ENCODE measurements around the gene AP5Z1. TPM values are rescaled to one million over a fixed set of nuclear protein-coding genes. Genes with fewer than 3 reads are reported as not detected.

Gene AP5Z1
- total RNA-seq, 1 experiment from 2014 or later = 70.7 TPM

- no peaks in the 10 kb centered on the region for H3K27me3 Mint-ChIP-seq (ENCODE audit: unreplicated experiment)
- no peaks in the 10 kb centered on the region for H3K4me1 Mint-ChIP-seq (ENCODE audit: low read depth, unreplicated experiment)
- TF ChIP-seq CTCF (IDR thresholded peaks at IDR 0.05; ENCODE audit: unreplicated experiment) = no peak
- DNase-seq = no peak
- H3K27ac Mint-ChIP-seq (ENCODE audit: unreplicated experiment) = no peak overlapping the region
- intact Hi-C loops (cut with micrococcal nuclease; ENCODE audit: unreplicated experiment) = loop anchor here (10.0 kb wide), 1 partner anchor 144 kb away; no protein-coding TSS in a partner anchor
- H3K36me3 Mint-ChIP-seq (ENCODE audit: insufficient read depth, unreplicated experiment) = peaks cover 71% of the 10 kb centered on the region
- no TSS peak for BruUV-seq (replicated peaks)
- no peaks in the 10 kb centered on the region for H3K9me3 Mint-ChIP-seq (ENCODE audit: low read depth, unreplicated experiment)
- H3K4me3 Mint-ChIP-seq (ENCODE audit: low read depth, unreplicated experiment) = no peak overlapping the region
- CTCF ChIA-PET = interaction anchor here (0.7 kb wide), 1 partner anchor 118 kb away, joined by 3 read pairs; no protein-coding TSS in a partner anchor
Measured at GRCh38 chr7:4759211-4759610, 16.2 kb upstream of the AP5Z1 start.

DNA sequence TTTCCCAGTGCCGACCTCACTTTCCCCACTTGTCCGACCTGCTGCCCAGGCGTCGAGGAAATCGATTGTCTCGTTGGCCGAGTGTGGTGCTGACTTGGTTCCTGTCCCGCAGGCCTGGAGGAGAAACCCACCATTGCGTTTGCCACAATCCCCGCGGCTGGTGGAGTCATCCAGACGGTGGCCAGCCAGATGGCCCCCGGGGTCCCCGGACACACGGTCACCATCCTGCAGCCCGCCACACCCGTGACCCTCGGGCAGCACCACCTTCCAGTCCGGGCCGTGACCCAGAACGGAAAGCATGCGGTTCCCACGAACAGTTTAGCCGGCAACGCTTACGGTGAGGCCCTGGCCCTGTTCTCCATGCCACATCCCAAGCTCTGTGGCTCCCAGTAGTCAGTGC, 14.5 kb upstream of the AP5Z1 start:
- intact Hi-C loops (cut with micrococcal nuclease; ENCODE audit: unreplicated experiment) = no loop called here
- H3K27me3 Mint-ChIP-seq (ENCODE audit: unreplicated experiment) = no peaks in the 10 kb centered on the region
- DNase-seq = no peak
- H3K9me3 Mint-ChIP-seq (ENCODE audit: low read depth, unreplicated experiment) = no peaks in the 10 kb centered on the region
- no TSS peak for BruUV-seq (replicated peaks)
- CTCF ChIA-PET = interaction anchor here (0.6 kb wide), 2 partner anchors 28 to 130 kb away, joined by 3 read pairs; no protein-coding TSS in a partner anchor
- H3K36me3 Mint-ChIP-seq (ENCODE audit: insufficient read depth, unreplicated experiment) = peaks cover 79% of the 10 kb centered on the region
- no peaks in the 10 kb centered on the region for H3K4me1 Mint-ChIP-seq (ENCODE audit: low read depth, unreplicated experiment)
- H3K27ac Mint-ChIP-seq (ENCODE audit: unreplicated experiment) = no peak overlapping the region
- no peak overlapping the region for H3K4me3 Mint-ChIP-seq (ENCODE audit: low read depth, unreplicated experiment)
- no peak for TF ChIP-seq CTCF (IDR thresholded peaks at IDR 0.05; ENCODE audit: unreplicated experiment)

- no TSS peak for BruUV-seq (replicated peaks)
- TF ChIP-seq CTCF (IDR thresholded peaks at IDR 0.05; ENCODE audit: unreplicated experiment) = no peak
- no peak overlapping the region for H3K27ac Mint-ChIP-seq (ENCODE audit: unreplicated experiment)
- no peak for DNase-seq
- H3K4me1 Mint-ChIP-seq (ENCODE audit: low read depth, unreplicated experiment) = no peaks in the 10 kb centered on the region
- H3K36me3 Mint-ChIP-seq (ENCODE audit: insufficient read depth, unreplicated experiment) = peaks cover 77% of the 10 kb centered on the region
- CTCF ChIA-PET = interaction anchor here (0.6 kb wide), 2 partner anchors 517 to 1599 kb away, joined by 3 to 5 read pairs; no protein-coding TSS in a partner anchor
- H3K27me3 Mint-ChIP-seq (ENCODE audit: unreplicated experiment) = no peaks in the 10 kb centered on the region
- H3K4me3 Mint-ChIP-seq (ENCODE audit: low read depth, unreplicated experiment) = no peak overlapping the region
- intact Hi-C loops (cut with micrococcal nuclease; ENCODE audit: unreplicated experiment) = no loop called here
- H3K9me3 Mint-ChIP-seq (ENCODE audit: low read depth, unreplicated experiment) = no peaks in the 10 kb centered on the region
Measured at GRCh38 chr7:4762121-4763055, 13.0 kb upstream of the AP5Z1 start.

- no peak overlapping the region for H3K27ac Mint-ChIP-seq (ENCODE audit: unreplicated experiment)
- H3K27me3 Mint-ChIP-seq (ENCODE audit: unreplicated experiment) = no peaks in the 10 kb centered on the region
- peaks cover 77% of the 10 kb centered on the region for H3K36me3 Mint-ChIP-seq (ENCODE audit: insufficient read depth, unreplicated experiment)
- H3K4me3 Mint-ChIP-seq (ENCODE audit: low read depth, unreplicated experiment) = no peak overlapping the region
- no peaks in the 10 kb centered on the region for H3K9me3 Mint-ChIP-seq (ENCODE audit: low read depth, unreplicated experiment)
- CTCF ChIA-PET = interaction anchor here (0.6 kb wide), 1 partner anchor 517 kb away, joined by 3 read pairs; no protein-coding TSS in a partner anchor
- no TSS peak for BruUV-seq (replicated peaks)
- no peaks in the 10 kb centered on the region for H3K4me1 Mint-ChIP-seq (ENCODE audit: low read depth, unreplicated experiment)
- DNase-seq = no peak
- TF ChIP-seq CTCF (IDR thresholded peaks at IDR 0.05; ENCODE audit: unreplicated experiment) = no peak
- intact Hi-C loops (cut with micrococcal nuclease; ENCODE audit: unreplicated experiment) = no loop called here
Measured at GRCh38 chr7:4763091-4763793, 12.2 kb upstream of the AP5Z1 start.
